Activated gamma-delta T cell treated with Interleukin-2 at 50 U/mL for 16 hours (primary cell): ENCODE measurements around the gene TDO2.
"Not testable (repeated sequence)": the region's sequence is repeated elsewhere in the genome, so short reads cannot be mapped to it uniquely, and the experiment has no call there.

ENCODE experiments used
- DNase-seq: peaks from one replicate; pipeline ENCODE4 v3.0.0-alpha.2; 2020

TDO2 gene

GRCh38 chr4:155903453-155903852, at the start of gene TDO2:
TSS of gene TDO2 (plus strand) at chr4:155903696. CDS start at chr4:155903759, 63 bp downstream.
- no peak for DNase-seq

- DNase-seq: no peak
Measured at GRCh38 chr4:155854582-155855226, 48.8 kb upstream of the TDO2 start.

GRCh38 chr4:155855897-155856296, 47.6 kb upstream of the TDO2 start:
- DNase-seq: no peak

GRCh38 chr4:155866177-155866576, 37.3 kb upstream of the TDO2 start, which contains the start of gene ASIC5:
TSS of gene ASIC5 (minus strand) at chr4:155866277. CDS start at chr4:155866226, 51 bp downstream.
- no peak for DNase-seq

GRCh38 chr4:155875878-155876277, 27.6 kb upstream of the TDO2 start:
- no peak for DNase-seq

GRCh38 chr4:155877971-155878370, 25.5 kb upstream of the TDO2 start:
- DNase-seq: no peak

- DNase-seq: no peak
Measured at GRCh38 chr4:155878611-155879010, 24.9 kb upstream of the TDO2 start.

- DNase-seq: no peak
Measured at GRCh38 chr4:155879767-155880166, 23.7 kb upstream of the TDO2 start.

- no peak for DNase-seq
Measured at GRCh38 chr4:155881555-155881954, 21.9 kb upstream of the TDO2 start.

- DNase-seq: no peak
Measured at GRCh38 chr4:155883895-155884294, 19.6 kb upstream of the TDO2 start.

- no peak for DNase-seq
Measured at GRCh38 chr4:155885666-155886065, 17.8 kb upstream of the TDO2 start.

GRCh38 chr4:155887045-155887444, 16.5 kb upstream of the TDO2 start:
- no peak for DNase-seq

GRCh38 chr4:155887847-155888570, 15.5 kb upstream of the TDO2 start:
- DNase-seq: no peak

- DNase-seq: no peak
Measured at GRCh38 chr4:155889031-155889793, 14.3 kb upstream of the TDO2 start.

GRCh38 chr4:155889946-155890345, 13.6 kb upstream of the TDO2 start:
- DNase-seq: no peak

GRCh38 chr4:155891058-155891457, 12.4 kb upstream of the TDO2 start:
- no peak for DNase-seq

GRCh38 chr4:155898371-155898770, 5.1 kb upstream of the TDO2 start:
- not testable (repeated sequence) for DNase-seq

- no peak for DNase-seq
Measured at GRCh38 chr4:155899891-155900290, 3.6 kb upstream of the TDO2 start.

- DNase-seq: no peak
Measured at GRCh38 chr4:155900381-155900780, 3.1 kb upstream of the TDO2 start.

- DNase-seq: no peak
Measured at GRCh38 chr4:155901013-155901412, 2.5 kb upstream of the TDO2 start.

- DNase-seq: no peak
Measured at GRCh38 chr4:155904331-155904730, 835 bp downstream of the TDO2 start.

GRCh38 chr4:155906554-155907247, 3.2 kb downstream of the TDO2 start:
- DNase-seq: no peak

GRCh38 chr4:155907556-155907955, 4.1 kb downstream of the TDO2 start:
- no peak for DNase-seq
